ENCODE data around the gene SPOCD1. TPM values are rescaled to one million over a fixed set of nuclear protein-coding genes. Genes with fewer than 3 reads are reported as not detected.

SPOCD1 gene
- total RNA-seq, 1 experiment from 2014 or later, result 0.54 TPM

DNA sequence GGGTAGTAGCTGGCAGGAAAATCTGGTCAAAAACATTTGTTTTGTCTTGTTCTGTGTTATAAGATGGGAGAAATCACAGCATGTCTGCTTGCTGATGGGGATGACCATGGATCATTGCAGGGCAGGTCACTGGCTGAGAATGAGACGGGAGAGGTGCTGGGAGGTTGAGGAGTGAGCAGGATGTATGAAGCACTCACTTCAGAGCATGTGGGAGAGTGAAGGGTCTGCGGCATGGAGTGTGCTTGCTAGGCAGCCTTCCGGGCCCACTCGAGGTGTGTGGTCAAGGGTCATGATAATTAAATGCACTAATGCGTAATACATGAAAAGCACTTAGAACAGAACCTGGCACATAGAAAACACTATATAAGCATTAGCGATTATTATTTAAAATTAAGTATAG is 42.0 kb upstream of the SPOCD1 start:
- ChIA-PET POLR2A (no interaction called here), CTCF (interaction anchor here (0.6 kb wide), 1 partner anchor 205 kb away, joined by 5 read pairs; no protein-coding TSS in a partner anchor)
- BruUV-seq (replicated peaks), result no TSS peak
- in situ Hi-C loops (cut with HindIII; ENCODE audit: low pct_unique_long_range_greater_than_20kb, low sequenced_read_pairs), result no loop called here
- Histone ChIP-seq H3K4me1 (ENCODE audit: control insufficient read depth, insufficient read depth, low read length) (no peaks in the 10 kb centered on the region), H3K36me3 (ENCODE audit: control insufficient read depth, insufficient read depth, low read length) (no peaks in the 10 kb centered on the region), H3K4me3 (ENCODE audit: low read depth in 2 of 2, low read length in 2 of 2) (no peak overlapping the region), H3K27ac (ENCODE audit: low read length) (no peak overlapping the region), H3K9me3 (ENCODE audit: control insufficient read depth, insufficient read depth, low read depth, low read length) (no peaks in the 10 kb centered on the region), H3K27me3 (ENCODE audit: control insufficient read depth, insufficient read depth, low read length) (no peaks in the 10 kb centered on the region)
- intact Hi-C loops (cut with micrococcal nuclease; ENCODE audit: unreplicated experiment), result no loop called here
- TF ChIP-seq SIN3A (IDR thresholded peaks at IDR 0.05; ENCODE audit: borderline replicate concordance, insufficient read depth, low read depth, low read length) (no peak), POLR2AphosphoS5 (IDR thresholded peaks at IDR 0.05; ENCODE audit: low read depth, low read length) (no peak), TCF7L2 (IDR thresholded peaks at IDR 0.05; ENCODE audit: low read depth, low read length) (no peak)
- TF ChIP-seq, protein P1, sequence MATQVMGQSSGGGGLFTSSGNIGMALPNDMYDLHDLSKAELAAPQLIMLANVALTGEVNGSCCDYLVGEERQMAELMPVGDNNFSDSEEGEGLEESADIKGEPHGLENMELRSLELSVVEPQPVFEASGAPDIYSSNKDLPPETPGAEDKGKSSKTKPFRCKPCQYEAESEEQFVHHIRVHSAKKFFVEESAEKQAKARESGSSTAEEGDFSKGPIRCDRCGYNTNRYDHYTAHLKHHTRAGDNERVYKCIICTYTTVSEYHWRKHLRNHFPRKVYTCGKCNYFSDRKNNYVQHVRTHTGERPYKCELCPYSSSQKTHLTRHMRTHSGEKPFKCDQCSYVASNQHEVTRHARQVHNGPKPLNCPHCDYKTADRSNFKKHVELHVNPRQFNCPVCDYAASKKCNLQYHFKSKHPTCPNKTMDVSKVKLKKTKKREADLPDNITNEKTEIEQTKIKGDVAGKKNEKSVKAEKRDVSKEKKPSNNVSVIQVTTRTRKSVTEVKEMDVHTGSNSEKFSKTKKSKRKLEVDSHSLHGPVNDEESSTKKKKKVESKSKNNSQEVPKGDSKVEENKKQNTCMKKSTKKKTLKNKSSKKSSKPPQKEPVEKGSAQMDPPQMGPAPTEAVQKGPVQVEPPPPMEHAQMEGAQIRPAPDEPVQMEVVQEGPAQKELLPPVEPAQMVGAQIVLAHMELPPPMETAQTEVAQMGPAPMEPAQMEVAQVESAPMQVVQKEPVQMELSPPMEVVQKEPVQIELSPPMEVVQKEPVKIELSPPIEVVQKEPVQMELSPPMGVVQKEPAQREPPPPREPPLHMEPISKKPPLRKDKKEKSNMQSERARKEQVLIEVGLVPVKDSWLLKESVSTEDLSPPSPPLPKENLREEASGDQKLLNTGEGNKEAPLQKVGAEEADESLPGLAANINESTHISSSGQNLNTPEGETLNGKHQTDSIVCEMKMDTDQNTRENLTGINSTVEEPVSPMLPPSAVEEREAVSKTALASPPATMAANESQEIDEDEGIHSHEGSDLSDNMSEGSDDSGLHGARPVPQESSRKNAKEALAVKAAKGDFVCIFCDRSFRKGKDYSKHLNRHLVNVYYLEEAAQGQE (IDR thresholded peaks at IDR 0.05; ENCODE audit: insufficient read depth in 1 of 2, low read depth in 2 of 2, low read length in 1 of 2), result no peak
- TF ChIP-seq, protein P2, sequence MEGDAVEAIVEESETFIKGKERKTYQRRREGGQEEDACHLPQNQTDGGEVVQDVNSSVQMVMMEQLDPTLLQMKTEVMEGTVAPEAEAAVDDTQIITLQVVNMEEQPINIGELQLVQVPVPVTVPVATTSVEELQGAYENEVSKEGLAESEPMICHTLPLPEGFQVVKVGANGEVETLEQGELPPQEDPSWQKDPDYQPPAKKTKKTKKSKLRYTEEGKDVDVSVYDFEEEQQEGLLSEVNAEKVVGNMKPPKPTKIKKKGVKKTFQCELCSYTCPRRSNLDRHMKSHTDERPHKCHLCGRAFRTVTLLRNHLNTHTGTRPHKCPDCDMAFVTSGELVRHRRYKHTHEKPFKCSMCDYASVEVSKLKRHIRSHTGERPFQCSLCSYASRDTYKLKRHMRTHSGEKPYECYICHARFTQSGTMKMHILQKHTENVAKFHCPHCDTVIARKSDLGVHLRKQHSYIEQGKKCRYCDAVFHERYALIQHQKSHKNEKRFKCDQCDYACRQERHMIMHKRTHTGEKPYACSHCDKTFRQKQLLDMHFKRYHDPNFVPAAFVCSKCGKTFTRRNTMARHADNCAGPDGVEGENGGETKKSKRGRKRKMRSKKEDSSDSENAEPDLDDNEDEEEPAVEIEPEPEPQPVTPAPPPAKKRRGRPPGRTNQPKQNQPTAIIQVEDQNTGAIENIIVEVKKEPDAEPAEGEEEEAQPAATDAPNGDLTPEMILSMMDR (IDR thresholded peaks at IDR 0.05), result no peak
- no peak for DNase-seq (ENCODE audit: low read depth, low spot score)
- ATAC-seq, result no peak

DNA sequence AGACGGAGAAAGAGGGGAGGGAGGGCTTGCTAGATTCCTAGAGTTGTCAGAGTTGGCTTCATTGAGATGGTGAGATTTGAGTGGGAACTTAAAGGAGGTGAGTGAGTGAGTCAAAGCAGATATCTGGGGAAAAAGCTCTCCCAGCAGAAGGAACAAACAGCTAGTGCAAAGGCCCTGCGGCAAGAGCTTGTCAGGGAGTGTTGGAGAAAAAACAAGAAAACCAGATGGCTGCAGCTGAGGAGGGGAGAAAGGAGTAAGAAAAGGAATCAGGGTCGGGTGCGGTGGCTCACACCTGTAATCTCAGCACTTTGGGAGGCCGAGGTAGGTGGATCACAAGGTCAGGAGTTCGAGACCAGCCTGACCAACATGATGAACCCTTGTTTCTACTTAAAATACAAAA is 40.3 kb upstream of the SPOCD1 start:
- ChIA-PET CTCF (no interaction called here), POLR2A (no interaction called here)
- no peaks in the 10 kb centered on the region for H3K4me1 ChIP-seq (ENCODE audit: control insufficient read depth, insufficient read depth, low read length)
- intact Hi-C loops (cut with micrococcal nuclease; ENCODE audit: unreplicated experiment) (no loop called here), in situ Hi-C loops (cut with HindIII; ENCODE audit: low pct_unique_long_range_greater_than_20kb, low sequenced_read_pairs) (no loop called here)
- no peak for ATAC-seq
- no peaks in the 10 kb centered on the region for H3K36me3 ChIP-seq (ENCODE audit: control insufficient read depth, insufficient read depth, low read length)
- TF ChIP-seq TCF7L2 (IDR thresholded peaks at IDR 0.05; ENCODE audit: low read depth, low read length), result no peak
- TF ChIP-seq POLR2AphosphoS5 (IDR thresholded peaks at IDR 0.05; ENCODE audit: low read depth, low read length), result no peak
- no peak for TF ChIP-seq SIN3A (IDR thresholded peaks at IDR 0.05; ENCODE audit: borderline replicate concordance, insufficient read depth, low read depth, low read length)
- TF ChIP-seq, protein P2 (IDR thresholded peaks at IDR 0.05), result no peak
- no TSS peak for BruUV-seq (replicated peaks)
- H3K27ac ChIP-seq (ENCODE audit: low read length), result no peak overlapping the region
- H3K27me3 ChIP-seq (ENCODE audit: control insufficient read depth, insufficient read depth, low read length), result no peaks in the 10 kb centered on the region
- H3K4me3 ChIP-seq (ENCODE audit: low read depth in 2 of 2, low read length in 2 of 2), result no peak overlapping the region
- no peak for DNase-seq (ENCODE audit: low read depth, low spot score)
- no peaks in the 10 kb centered on the region for H3K9me3 ChIP-seq (ENCODE audit: control insufficient read depth, insufficient read depth, low read depth, low read length)

All from Panc1 (cell line).